Heart left ventricle (tissue), 16 donors: Measurements from ENCODE around the gene UMPS. TPM values are rescaled to one million over a fixed set of nuclear protein-coding genes. Genes with fewer than 3 reads are reported as not detected.

Source experiments
- ATAC-seq, 4 donors: fragments of 200-7000 bp; cut with Tn5 transposase; one replicate each; pipeline ENCODE4 v1.9.1; 2020 to 2022; ENCODE audit warnings: moderate library complexity in 4 of 4, mild to moderate bottlenecking in 3 of 4, moderate number of reproducible peaks in 1 of 4
- DNase-seq, 5 donors: peaks; one replicate each; pipeline ENCODE4 v3.0.0-alpha.2; 2020
- H3K27ac ChIP-seq, 12 donors: fragments of 200-600 bp; sonication (generic) in 4 of 12; one replicate each; pipeline versions ENCODE4 v1.5.0 to v1.8.0; 2016 to 2022; ENCODE audit warnings: mild to moderate bottlenecking in 2 of 12
- H3K27me3 ChIP-seq, 9 donors: fragments of 200-600 bp; sonication (generic) in 2 of 9; one replicate each; pipeline versions ENCODE4 v1.5.1 to v1.8.0; 2016 to 2022; ENCODE audit warnings: mild to moderate bottlenecking in 3 of 9
- H3K36me3 ChIP-seq, 9 donors: fragments of 200-600 bp; sonication (generic) in 2 of 9; one replicate each; pipeline versions ENCODE4 v1.5.0 to v1.8.0; 2018 to 2022; ENCODE audit warnings: mild to moderate bottlenecking in 2 of 9
- H3K4me1 ChIP-seq, 12 donors: fragments of 200-600 bp; sonication (generic) in 4 of 12; one replicate each; pipeline versions ENCODE4 v1.5.0 to v1.8.0; 2016 to 2022; ENCODE audit warnings: mild to moderate bottlenecking in 3 of 12
- H3K4me3 ChIP-seq, 12 donors: fragments of 200-600 bp; sonication (generic) in 4 of 12; one replicate each; pipeline versions ENCODE4 v1.5.0 to v1.8.0; 2017 to 2022; ENCODE audit warnings: mild to moderate bottlenecking in 9 of 12, moderate library complexity in 4 of 12
- H3K9me3 ChIP-seq, 12 donors: fragments of 200-600 bp; sonication (generic) in 4 of 12; one replicate each; pipeline versions ENCODE4 v1.5.0 to v1.8.0; 2016 to 2022; ENCODE audit warnings: mild to moderate bottlenecking in 1 of 12
- CTCF ChIP-seq, 12 donors: fragments of 200-600 bp; sonication (generic) in 4 of 12; IDR thresholded peaks; one replicate each; pipeline versions ENCODE4 v1.5.0 to v1.8.0; 2018 to 2022; ENCODE audit warnings: antibody characterized with exemption in 12 of 12, mild to moderate bottlenecking in 5 of 12
- POLR2A ChIP-seq, 2 donors: fragments of 450-650 bp; IDR thresholded peaks; one replicate each; pipeline ENCODE4 v1.6.1; 2017; ENCODE audit warnings: antibody characterized with exemption in 2 of 2, mild to moderate bottlenecking in 2 of 2, moderate library complexity in 2 of 2
- WGBS, 4 donors: extraction: QIAGEN DNeasy Blood & Tissue Kit in 2 of 4; methylation state at CpG; one replicate each; pipeline versions ENCODE4 v1.1.5 to v1.1.7; 2013 to 2018; 5-methylcytosine and 5-hydroxymethylcytosine counted together
- intact Hi-C, 10 donors: fragments of 100-400 bp; cut with DNase I; formaldehyde crosslinking; loops; one replicate each; pipeline versions ENCODE4 v1.11.1 to v1.14.2; 2022
- polyA plus RNA-seq, 2 donors: library from polyadenylated mRNA; stranded (reverse); fragments of 200-250 nt; gene quantifications; one replicate each; pipeline ENCODE4 v1.2.3, GENCODE V29; 2013
- total RNA-seq, 9 donors: library from RNA; depleted of rRNA in 2 of 9; stranded (reverse); fragments of >200 nt in 2 of 9; fragmentation: NEBNext Ultra II Directional in 3 of 9; extraction: Animal tissue kit (Norgen Biotek cat#: 25700) in 3 of 9; gene quantifications; one replicate each; pipeline versions ENCODE4 v1.1.0 to v1.2.4, GENCODE V29; 2016 to 2023
- donor health status: ischemic (EF 13 %, LVEDD 7.1; RV severe dilation, severe dysfunction).
- donor health status: healthy with polysubstance abuse.
- donor health status: DM: no; HTN: yes; CAD: no.
- donor health status: DM: no; HTN: no; CAD: no.
- donor health status: ischemic (EF 25% LVEDD 6.9; RV normal size, moderate dysfunction).
- donor health status: ischemic (EF 25% LVEDD 5.7; RV mildly dilated, moderate dysfunction).
- donor health status: healthy.
- donor health status: DM: yes; HTN: yes; CAD: no.
- donor health status: ischemic (EF 35%, LVEDD 5.7; RV mildly dilated, moderate dysfunction).
- donor health status: nonischemic (EF 11% LVEDD 7.7; RV severe dilation, severe dysfunction).
- donor health status: DM: yes; HTN: yes; CAD: no.
- donor health status: PGD.
- donor health status: ischemic (EF 29% LVEDD 5.4; RV normal size, mild dysfunction).
- donor health status: nonischemic (EF 23%, LVEDD 6.1; RV moderate dilation, normal function).

The UMPS gene
- total and polyA plus RNA-seq, 11 donors = 2.3 to 15.9 (median 7.1) TPM

GRCh38 chr3:124770336-124771082 is 40.3 kb downstream of the UMPS start:
- 48 to 60% (median 56%) methylated on average over 8 to 10 of the region's 10 CpGs for WGBS, 4 donors
- no peaks in the 10 kb centered on the region for H3K27me3 ChIP-seq
- peaks cover 0 to 55% (median 40%) of the 10 kb centered on the region in 9 donors for H3K36me3 ChIP-seq
- H3K27ac ChIP-seq = peak overlapping the region in 10 of 12 donors; percentile 47 to 76 (median 71)
- H3K4me3 ChIP-seq = no peak overlapping the region
- peak; percentile 80 to 84 (median 83) for DNase-seq
- intact Hi-C loops = loop anchor here in 4 of 10 donors (2.0 to 10.0 kb wide), 4 partner anchors 42 to 117 kb away; partner anchors contain the start of gene ITGB5 (in 2 of the 4)
- TF ChIP-seq POLR2A (IDR thresholded peaks at IDR 0.05) = no peak
- TF ChIP-seq CTCF (IDR thresholded peaks at IDR 0.05) = no peak
- H3K4me1 ChIP-seq = peaks cover 14 to 67% (median 55%) of the 10 kb centered on the region in 12 donors
- no peaks in the 10 kb centered on the region for H3K9me3 ChIP-seq
- peak; percentile 63 to 79 (median 75) for ATAC-seq

GRCh38 chr3:124771083-124771445 is 40.8 kb downstream of the UMPS start:
- H3K27ac ChIP-seq = peak overlapping the region in 10 of 12 donors; percentile 47 to 76 (median 71)
- ATAC-seq = no peak
- DNase-seq = no peak
- intact Hi-C loops = loop anchor here in 4 of 10 donors (2.0 to 10.0 kb wide), 4 partner anchors 41 to 116 kb away; partner anchors contain the start of gene ITGB5 (in 2 of the 4)
- TF ChIP-seq CTCF (IDR thresholded peaks at IDR 0.05) (no peak), POLR2A (IDR thresholded peaks at IDR 0.05) (no peak)
- WGBS, 4 donors = 50 to 66% (median 62%) methylated on average over 2 of the region's 2 CpGs
- H3K4me3 ChIP-seq = no peak overlapping the region
- no peaks in the 10 kb centered on the region for H3K27me3 ChIP-seq
- peaks cover 0 to 50% (median 36%) of the 10 kb centered on the region in 9 donors for H3K36me3 ChIP-seq
- H3K9me3 ChIP-seq = no peaks in the 10 kb centered on the region
- H3K4me1 ChIP-seq = peaks cover 14 to 73% (median 57%) of the 10 kb centered on the region in 12 donors

- TF ChIP-seq CTCF (IDR thresholded peaks at IDR 0.05) (no peak), POLR2A (IDR thresholded peaks at IDR 0.05) (no peak)
- ATAC-seq = peak; percentile 35 to 60 (median 49)
- peaks cover 14 to 85% (median 59%) of the 10 kb centered on the region in 12 donors for H3K4me1 ChIP-seq
Observed at GRCh38 chr3:124772081-124772831, 42.0 kb downstream of the UMPS start.

More at GRCh38 chr3:124772081-124772831, 42.0 kb downstream of the UMPS start:
- H3K36me3 ChIP-seq = peaks cover 0 to 38% (median 24%) of the 10 kb centered on the region in 9 donors
- peak in 4 of 5 donors; percentile 62 to 73 (median 66) for DNase-seq
- intact Hi-C loops = loop anchor here in 3 of 10 donors (5.0 to 10.0 kb wide), 3 partner anchors 40 to 115 kb away; partner anchors contain the start of gene ITGB5 (in 1 of the 3)
- H3K4me3 ChIP-seq = no peak overlapping the region
- H3K27me3 ChIP-seq = no peaks in the 10 kb centered on the region
- no peaks in the 10 kb centered on the region for H3K9me3 ChIP-seq
- H3K27ac ChIP-seq = peak overlapping the region; percentile 22 to 76 (median 70)
- 4 to 10% (median 7%) methylated on average over 17 of the region's 17 CpGs for WGBS, 4 donors
